ENCODE data around the gene HOXD4.

GRCh38 chr2:176188774-176189680 lies 37.7 kb downstream of the HOXD4 start:
- TF ChIP-seq POLR2A (IDR thresholded peaks at IDR 0.05) (no peak), CTCF (IDR thresholded peaks at IDR 0.05) (no peak)

All from heart left ventricle (tissue), 13 donors.